IPS-18c (cell line): ENCODE measurements around the gene TRAF5.
"Not testable (repeated sequence)": the region's sequence is repeated elsewhere in the genome, so short reads cannot be mapped to it uniquely, and the experiment has no call there.

Experiments used
- H3K4me3 ChIP-seq: 2 replicates; pipeline ENCODE4 v1.7.0; 2013; ENCODE audit warnings: low read depth, mild to moderate bottlenecking, low read length, moderate library complexity; ENCODE audit not compliant: insufficient read depth
- H3K9me3 ChIP-seq: one replicate; pipeline ENCODE4 v1.6.1; 2013; ENCODE audit warnings: mild to moderate bottlenecking, low read length, moderate library complexity; ENCODE audit not compliant: control insufficient read depth, insufficient read depth

Gene TRAF5, protein sequence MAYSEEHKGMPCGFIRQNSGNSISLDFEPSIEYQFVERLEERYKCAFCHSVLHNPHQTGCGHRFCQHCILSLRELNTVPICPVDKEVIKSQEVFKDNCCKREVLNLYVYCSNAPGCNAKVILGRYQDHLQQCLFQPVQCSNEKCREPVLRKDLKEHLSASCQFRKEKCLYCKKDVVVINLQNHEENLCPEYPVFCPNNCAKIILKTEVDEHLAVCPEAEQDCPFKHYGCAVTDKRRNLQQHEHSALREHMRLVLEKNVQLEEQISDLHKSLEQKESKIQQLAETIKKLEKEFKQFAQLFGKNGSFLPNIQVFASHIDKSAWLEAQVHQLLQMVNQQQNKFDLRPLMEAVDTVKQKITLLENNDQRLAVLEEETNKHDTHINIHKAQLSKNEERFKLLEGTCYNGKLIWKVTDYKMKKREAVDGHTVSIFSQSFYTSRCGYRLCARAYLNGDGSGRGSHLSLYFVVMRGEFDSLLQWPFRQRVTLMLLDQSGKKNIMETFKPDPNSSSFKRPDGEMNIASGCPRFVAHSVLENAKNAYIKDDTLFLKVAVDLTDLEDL

DNA sequence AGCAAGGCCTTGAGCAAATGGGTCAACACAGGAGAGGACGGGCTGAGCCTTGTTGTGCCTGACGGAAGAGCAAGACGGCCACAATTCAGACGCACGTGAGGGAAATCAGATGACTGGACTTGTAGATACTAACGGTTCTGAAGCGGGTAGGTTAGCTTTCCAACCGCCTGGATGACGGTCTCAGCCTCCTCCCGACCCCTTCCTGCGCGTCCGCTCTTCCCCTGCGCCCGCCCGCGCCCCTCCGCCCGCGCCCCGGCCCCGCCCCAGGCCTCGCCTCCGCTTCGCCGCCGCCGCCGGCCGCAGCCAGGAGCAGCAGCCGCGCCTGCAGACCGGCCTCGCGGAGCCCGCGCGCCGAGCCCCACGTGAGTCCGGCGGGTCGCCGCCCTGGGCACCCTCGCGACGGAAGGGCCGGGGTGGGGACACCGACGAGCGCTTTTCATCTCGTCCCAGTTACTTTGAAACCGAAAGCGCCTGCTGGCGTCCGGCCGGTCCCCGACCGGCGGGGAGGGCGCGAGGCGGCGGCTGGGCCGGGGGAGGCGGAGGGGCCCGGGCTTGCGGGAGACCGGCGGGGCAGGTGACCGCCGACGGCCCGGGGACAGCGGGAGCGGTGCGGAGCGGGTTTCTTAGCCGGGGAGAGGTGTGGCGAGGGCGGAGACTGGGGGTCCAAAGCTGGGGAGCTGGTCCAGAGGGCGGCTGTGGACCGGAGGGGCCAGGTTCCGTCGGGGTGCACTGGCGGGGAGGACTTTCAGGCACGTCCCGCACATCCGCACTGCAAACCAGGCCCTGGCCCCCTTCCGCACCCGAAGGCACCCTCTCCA is at the start of gene TRAF5:
Gene TRAF5 (plus strand): TSS at position 306 of the 818 bp plus-strand sequence. CDS start 26,407 bp downstream, outside the sequence.
- Histone ChIP-seq H3K9me3 (no peaks in the 10 kb centered on the region), H3K4me3 (peak within 1 kb of the TSS; percentile 66)

DNA sequence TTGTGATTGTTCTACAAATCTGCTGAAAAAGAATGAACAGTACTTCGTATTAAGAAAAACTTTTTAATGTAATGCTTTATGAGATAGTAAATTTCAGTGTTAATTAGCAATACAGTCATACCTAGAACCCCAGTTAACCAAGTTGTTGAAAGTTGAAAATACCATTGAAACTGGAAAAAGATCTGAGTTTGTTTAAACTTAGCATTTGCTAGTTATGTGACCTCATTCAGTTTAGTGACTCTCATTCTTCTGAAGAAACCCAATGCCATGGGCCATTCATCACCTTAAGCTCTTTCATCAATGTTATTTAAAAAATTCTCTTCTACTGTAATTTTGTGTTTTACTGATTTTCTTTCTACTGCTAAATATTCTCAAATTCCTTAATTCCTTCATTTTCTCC is 47.3 kb upstream of the TRAF5 start:
- Histone ChIP-seq H3K9me3 (no peaks in the 10 kb centered on the region), H3K4me3 (no peak overlapping the region)

DNA sequence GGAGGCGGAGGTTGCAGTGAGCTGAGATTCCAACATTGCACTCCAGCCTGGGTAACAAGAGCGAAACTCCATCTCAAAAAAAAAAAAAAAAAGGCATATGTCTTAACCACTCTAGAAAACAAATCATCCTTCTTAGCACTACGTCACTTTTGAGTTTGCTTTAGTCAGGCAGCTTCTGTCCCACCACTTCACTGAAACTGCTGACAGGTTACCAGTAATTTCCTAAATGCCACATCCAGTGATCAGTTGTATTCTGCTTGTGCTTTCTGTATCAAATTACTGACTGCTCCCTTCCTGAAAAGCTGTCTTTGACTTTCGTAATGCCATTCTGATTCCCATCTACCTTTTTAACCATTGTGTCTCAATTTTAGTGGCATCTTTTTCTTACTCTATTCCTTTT is 45.7 kb upstream of the TRAF5 start:
- Histone ChIP-seq H3K9me3 (no peaks in the 10 kb centered on the region), H3K4me3 (no peak overlapping the region)

DNA sequence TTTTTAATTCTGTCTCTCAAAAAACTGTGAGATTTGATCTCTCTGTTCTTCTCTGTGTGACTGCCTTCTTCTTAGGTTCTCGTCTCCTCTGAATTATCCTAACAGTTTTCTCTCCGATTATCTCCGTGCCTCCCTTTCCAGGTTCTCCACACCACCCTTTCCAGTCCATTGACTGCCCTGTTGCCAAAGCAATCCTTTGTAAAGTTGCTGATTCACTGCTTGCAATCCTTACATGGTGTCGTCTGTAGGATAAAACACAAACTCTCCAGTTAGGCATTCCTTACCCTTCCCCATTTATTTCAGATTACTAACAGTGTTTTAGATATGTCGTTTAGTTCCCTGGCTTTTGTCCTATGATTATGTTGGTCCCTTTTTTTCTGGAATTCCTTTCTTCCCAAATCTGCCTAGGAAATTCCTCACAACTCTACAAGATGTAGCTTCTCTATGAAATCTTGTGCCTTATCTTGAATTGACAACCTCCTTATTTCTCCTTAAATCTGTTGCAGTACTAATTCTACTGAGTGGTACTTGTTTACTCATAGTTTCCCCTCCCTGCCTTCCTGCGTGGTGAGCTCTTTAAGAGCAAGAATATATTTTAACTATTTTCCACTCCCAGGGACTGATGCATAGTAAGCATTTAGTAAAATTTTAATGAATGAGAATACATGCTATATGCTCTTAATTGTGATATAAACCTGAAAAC is 45.2 kb upstream of the TRAF5 start:
- Histone ChIP-seq H3K9me3 (no peaks in the 10 kb centered on the region), H3K4me3 (no peak overlapping the region)

DNA sequence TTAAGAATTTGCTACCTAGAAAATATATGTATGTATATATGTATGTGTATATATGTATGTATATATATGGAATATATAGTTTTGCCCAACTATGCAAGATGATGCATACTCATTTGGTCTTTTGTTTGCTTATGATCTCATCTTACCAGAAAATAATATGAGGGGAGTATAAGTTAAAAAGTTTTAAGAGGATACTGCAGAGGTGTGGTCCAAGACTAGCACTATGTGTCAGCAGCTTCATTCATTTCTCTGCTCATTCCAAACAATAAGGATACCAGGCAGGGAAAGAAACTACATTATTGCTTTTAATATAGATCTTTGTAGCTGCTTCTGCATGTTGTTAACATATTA is 44.6 kb upstream of the TRAF5 start:
- no peaks in the 10 kb centered on the region for H3K9me3 ChIP-seq

DNA sequence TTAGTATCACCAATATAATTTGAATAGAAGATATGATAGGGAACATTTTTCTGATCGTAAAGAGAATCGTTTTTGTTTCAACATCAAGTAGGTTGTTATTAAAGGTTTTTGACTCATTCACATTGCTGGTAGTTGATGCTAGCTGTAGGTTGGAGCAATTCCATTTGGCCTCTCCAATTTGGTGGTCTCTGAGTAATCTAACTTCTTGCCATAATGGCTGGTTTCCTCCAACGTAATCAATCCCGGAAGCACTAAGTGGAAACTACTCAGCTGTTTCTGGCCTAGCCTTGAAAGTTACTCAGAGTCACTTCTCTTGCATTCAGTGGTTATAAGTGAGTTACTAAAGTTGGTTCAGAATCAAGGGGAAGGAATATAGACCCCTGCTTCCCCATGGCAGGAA is 41.4 kb upstream of the TRAF5 start:
- no peak overlapping the region for H3K4me3 ChIP-seq
- H3K9me3 ChIP-seq = no peaks in the 10 kb centered on the region

More for the DNA sequence above, 44.6 kb upstream of the TRAF5 start:
- no peak overlapping the region for H3K4me3 ChIP-seq

DNA sequence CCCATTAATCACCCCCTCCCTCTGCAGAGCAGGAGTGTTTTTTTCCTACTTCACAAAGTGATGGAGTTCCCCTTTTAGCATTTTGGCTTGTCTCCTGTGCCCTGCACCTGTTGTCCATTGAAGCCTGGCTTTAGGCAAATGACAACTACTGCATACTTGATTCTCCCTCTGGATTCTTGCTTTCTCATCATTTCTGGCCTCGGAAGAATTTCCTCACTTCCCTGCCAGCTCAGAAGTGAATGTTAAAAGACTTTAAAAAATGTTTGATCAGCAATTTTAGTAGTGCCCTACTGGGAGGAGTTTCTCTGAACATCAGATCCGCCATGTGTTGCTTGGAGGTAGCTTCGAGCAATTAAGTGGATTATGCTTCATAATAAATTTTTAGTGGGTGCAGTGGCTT is 39.4 kb upstream of the TRAF5 start:
- H3K9me3 ChIP-seq = no peaks in the 10 kb centered on the region
- no peak overlapping the region for H3K4me3 ChIP-seq

DNA sequence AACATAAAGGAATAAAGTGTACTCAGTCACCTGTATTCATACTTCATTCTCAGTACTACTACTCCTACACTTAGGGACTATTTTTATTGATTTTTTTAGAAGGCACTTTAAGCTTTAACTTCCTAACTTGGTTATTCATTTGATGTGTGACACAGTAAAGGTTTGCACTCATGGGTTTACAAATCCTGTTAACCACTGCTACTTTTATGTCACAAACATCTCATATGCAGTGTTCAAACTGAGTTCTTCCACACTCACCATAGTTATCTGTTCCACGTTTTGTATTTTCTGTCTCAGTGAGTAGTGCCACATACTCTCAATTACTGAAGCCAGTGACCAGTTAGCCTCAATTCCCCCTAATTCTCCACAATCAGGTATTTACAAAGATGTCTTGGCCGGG is 34.2 kb upstream of the TRAF5 start:
- Histone ChIP-seq H3K4me3 (no peak overlapping the region), H3K9me3 (no peaks in the 10 kb centered on the region)

DNA sequence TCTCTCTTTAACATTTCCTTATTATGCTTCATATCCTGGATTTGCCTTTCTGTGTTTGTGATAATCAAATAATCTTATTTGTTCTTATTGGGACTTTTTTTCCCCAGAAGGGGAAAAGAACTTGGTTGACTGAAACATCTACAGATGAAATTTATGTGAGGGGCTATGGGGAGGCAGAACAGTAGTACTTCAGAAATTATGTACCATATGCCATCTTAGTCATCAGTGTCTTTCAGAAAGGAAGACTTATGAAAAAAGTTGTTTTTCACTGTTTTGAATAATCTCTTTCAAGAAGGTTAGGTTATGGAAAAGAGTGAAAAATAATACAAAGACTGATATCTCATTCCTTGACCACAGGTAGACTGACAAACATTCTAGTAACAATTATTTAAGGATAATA is 30.2 kb upstream of the TRAF5 start:
- no peak overlapping the region for H3K4me3 ChIP-seq
- no peaks in the 10 kb centered on the region for H3K9me3 ChIP-seq

DNA sequence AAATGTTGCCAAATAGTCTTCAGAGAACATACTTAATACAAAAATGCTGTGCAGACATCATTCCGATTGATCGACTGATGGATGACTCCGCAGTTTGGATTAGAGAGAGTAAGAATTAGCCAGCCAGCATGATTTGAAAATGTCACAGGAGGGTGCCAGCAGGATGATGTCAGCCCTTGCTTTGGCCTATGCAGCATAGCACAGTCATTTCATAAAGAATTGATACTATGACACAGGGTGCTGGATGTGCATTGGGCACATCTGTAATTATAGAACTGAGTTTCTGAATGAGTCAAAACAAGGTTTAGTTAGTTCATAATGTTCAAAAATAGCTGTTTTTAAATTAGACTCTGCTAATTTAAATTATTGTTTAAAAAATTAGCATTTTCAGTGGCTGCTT is 21.6 kb upstream of the TRAF5 start:
- no peak overlapping the region for H3K4me3 ChIP-seq
- H3K9me3 ChIP-seq = no peaks in the 10 kb centered on the region

DNA sequence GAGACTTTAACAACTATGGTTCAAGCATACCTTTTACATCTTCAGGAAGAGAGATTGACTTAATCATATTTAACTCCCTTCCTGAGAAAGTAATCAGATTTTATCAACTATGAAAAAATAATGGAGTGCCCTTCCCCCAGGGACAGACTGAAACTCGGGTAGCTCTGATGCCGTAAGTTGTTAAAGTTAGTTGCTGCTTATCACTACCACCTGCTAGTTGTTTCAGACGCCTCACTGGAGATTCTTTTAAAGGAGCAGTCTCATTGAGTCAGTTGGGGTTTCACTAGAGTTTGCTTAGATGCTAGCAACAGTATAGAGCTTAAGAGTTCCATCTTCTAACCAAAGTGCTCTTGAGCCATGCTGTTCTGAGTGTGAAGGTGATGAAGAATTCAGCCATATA is 17.0 kb upstream of the TRAF5 start:
- Histone ChIP-seq H3K4me3 (no peak overlapping the region), H3K9me3 (no peaks in the 10 kb centered on the region)

DNA sequence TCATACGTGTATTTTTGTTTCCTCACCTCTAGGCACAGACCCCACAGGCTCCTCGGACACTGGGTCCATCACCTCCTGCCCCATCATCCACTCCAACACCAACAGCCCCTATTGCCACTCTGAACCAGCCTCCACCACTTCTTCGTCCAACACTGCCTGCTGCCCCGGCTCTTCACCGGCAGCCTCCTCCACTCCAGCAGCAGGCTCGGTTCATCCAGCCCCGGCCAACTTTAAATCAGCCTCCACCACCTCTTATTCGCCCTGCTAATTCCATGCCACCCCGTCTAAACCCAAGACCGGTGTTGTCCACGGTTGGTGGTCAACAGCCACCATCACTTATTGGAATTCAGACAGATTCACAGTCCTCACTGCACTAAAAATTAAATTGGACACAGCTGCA is 13.2 kb upstream of the TRAF5 start:
- H3K9me3 ChIP-seq = no peaks in the 10 kb centered on the region
- H3K4me3 ChIP-seq = no peak overlapping the region

DNA sequence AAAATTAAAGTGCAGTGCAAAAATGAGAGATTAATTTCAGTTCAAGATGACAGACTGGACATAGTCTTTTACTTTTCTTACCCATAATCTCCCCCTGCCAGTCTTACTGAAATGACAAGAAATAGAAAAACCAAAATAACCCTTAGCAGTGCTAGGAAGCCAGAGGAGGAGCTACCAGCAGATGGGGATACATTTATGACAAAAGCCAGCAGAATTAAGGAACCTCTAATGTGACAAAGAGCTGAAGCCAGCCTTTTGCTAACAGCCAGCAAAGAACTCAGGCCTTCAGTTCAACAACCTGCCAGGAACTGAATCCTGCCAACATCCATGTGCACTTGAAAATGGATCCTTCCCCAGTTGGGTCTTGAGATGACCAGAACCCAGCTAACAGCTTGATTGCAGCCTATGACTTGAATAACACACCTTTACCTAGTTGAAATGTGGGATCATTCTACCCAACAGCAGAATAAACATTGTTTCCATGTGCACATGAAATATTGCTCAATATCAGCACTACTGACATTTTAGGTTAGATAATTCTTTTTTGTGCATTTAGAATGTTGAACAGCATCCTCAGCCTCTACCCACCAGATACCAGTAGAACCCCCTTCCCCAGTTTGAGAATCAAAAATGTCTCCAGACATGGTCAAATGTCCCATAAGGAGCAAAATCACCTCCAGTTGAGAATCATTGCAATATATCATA is 7.9 kb upstream of the TRAF5 start:
- Histone ChIP-seq H3K4me3 (no peak overlapping the region), H3K9me3 (no peaks in the 10 kb centered on the region)

DNA sequence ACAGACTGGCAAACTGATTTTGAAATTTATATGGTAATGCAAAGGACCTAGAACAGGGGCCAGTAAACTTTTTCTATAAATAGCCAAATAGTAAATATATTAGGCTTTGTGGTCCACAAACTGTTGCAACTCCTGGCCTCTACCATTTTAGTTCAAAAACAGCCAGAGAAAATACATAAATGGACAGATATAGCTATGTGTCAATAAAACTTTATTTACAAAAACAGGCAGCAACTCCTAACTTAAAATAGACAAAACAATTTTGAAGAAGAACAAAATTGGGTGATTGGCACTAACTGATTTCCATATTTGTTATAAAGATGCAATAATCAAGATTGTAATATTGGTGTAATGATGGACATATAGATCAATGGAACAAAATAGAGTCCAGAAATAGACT is 6.7 kb upstream of the TRAF5 start:
- Histone ChIP-seq H3K9me3 (no peaks in the 10 kb centered on the region), H3K4me3 (no peak overlapping the region)

DNA sequence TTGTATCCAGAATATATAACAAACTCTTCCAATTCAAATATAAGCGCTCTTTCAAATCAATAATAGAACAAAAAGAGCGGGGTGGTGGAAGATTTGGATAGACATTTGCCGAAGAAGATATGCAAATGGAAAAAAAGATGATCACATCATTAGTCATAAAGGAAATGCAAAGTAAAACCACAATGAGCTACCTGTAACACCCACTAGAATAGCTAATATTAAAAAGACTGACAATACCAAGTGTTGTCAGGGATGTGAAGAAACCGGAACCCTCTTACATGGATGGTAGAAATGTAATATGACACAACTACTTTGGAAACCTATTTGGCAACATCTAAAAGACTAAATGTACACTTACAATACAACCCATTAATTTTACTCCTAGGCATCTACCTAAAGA is 5.7 kb upstream of the TRAF5 start:
- Histone ChIP-seq H3K9me3 (no peaks in the 10 kb centered on the region), H3K4me3 (no peak overlapping the region)

DNA sequence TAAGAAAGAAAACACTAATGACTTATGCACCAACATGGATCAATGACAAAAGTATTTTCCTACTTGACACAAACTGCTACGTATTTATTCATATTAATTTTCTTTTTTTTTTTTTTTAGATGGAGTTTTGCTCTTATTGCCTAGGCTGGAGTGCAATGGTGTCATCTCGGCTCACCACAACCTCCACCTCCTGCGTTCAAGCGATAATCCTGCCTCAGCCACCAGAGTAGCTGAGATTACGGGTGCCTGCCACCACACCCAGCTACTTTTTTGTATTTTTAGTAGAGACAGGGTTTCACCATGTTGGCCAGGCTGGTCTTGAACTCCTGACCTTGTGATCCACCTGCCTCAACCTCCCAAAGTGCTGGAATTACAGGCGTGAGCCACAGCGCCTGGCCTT is 5.0 kb upstream of the TRAF5 start:
- H3K4me3 ChIP-seq, H3K9me3 ChIP-seq: not testable (repeated sequence)
